Left forelimb (tissue), 1 donor: ENCODE data around the gene IRF2BP2.

ENCODE experiments used
- DNase-seq: peaks from one replicate; pipeline ENCODE4 v3.0.0-alpha.2; 2018; ENCODE audit warnings: low spot score

The IRF2BP2 gene

GRCh38 chr1:234583755-234584419 is 26.1 kb downstream of the IRF2BP2 start:
- no peak for DNase-seq

- no peak for DNase-seq
Measured at GRCh38 chr1:234582681-234583301, 27.2 kb downstream of the IRF2BP2 start.

- DNase-seq = no peak
Measured at GRCh38 chr1:234582186-234582585, 27.8 kb downstream of the IRF2BP2 start.

- no peak for DNase-seq
Measured at GRCh38 chr1:234581063-234581714, 28.8 kb downstream of the IRF2BP2 start.

GRCh38 chr1:234579967-234580366 is 30.0 kb downstream of the IRF2BP2 start:
- DNase-seq = no peak

- no peak for DNase-seq
Measured at GRCh38 chr1:234578735-234579134, 31.2 kb downstream of the IRF2BP2 start.

DNA sequence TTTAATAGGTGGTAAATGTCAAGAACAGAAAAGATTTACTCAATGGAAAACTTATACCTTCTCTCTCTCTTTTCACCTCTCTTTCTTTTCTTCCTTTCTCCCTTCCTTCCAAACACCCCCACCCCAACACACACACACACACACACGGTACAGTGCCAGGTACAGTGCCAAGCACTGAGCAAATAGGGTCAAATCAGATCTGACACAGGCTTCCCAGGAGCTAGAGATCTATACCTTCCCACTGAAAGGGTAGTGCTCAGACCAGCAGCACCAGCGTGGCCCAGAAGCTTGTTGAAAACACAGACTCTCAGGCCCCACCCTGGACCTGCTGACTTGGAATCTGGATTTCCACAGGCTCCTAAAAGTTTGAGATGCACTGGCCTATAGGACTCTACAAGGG is 31.9 kb downstream of the IRF2BP2 start:
- DNase-seq = no peak

DNA sequence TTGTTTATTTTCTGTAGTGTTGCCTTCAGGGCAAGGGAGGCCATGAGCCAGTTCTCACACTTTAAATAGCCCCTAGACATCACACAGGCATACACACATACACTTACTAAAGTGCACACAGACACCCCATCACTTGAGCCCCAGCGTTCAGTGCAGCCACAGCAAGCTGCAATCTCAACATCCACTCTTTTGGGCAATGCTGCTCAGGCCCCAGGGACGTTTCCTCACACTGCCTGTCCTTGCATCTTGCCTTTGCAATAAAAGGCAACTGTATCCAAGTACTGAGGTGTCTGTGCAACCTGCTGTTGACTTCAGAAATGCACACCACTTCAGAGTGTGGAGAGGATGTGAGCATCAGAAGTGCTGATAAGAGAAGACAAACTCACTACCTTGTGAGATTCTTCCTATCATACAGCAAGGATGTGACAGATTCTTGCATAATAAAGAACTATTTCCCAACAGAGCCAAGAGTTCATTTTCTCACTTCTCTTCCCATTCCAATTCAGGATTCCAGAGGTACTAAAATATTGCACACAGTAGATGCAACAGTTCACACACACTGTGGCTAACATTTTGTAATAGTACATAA is 36.2 kb downstream of the IRF2BP2 start:
- DNase-seq = no peak

GRCh38 chr1:234572966-234573365 is 37.0 kb downstream of the IRF2BP2 start:
- DNase-seq = no peak

GRCh38 chr1:234571702-234572101 is 38.3 kb downstream of the IRF2BP2 start:
- DNase-seq = no peak

DNA sequence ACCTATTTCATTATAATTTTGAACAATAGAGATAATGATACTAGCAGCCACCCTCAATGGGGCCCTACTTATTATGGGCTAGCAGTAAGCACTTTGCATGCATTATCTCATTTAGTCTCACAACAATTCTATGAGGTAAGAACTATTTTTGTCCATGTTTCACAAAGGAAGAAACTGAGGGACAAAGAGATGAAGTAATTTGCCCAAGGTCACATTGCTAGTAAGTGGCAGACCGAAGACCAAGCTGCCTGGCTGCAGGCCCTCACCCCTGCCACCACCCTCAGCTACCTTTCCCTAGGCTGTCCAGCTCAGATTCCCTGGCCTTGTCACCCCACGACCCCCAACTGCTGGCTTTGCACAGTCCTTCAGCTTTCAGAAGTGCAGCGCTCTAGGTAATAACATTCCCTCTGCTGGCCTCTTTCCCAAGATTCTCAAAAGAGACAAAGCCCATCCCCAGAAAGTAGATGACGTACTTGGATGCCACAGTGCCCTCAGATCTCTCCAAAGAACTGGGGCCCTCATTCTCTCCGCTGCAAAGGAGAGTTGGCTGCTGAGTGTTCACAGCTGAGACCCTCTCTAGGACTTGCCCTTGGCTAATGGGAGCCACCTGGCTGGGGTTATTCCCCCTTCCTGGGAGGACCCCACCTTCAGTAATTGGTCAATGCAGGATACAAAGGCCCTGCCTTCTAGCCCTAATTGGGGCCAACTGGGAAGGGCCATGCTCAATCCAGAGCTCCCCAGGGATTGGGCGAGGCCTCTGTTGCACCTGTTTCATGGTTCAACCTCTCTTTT is 39.5 kb downstream of the IRF2BP2 start:
- DNase-seq = peak; percentile 63

- no peak for DNase-seq
Measured at GRCh38 chr1:234568345-234568744, 41.6 kb downstream of the IRF2BP2 start.

DNA sequence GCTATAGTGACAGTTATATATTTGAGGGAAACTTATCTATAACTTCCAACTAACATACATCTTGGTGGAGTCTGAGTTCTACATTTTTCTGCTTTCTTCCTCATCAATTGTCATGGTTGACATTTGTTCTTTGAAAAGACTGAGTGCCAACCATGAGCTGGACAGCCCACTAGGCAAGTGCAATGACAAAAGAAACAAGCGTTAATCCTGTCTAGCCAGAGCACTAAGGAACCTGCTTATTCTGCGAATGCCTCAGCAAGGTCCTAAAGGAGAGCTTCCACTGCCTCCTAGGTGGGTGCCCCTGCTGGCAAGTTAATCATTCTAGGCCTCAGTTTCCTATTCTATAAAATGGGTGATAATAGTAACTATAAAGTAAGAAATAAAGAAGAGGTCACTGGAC is 44.8 kb downstream of the IRF2BP2 start:
- DNase-seq = peak; percentile 18

DNA sequence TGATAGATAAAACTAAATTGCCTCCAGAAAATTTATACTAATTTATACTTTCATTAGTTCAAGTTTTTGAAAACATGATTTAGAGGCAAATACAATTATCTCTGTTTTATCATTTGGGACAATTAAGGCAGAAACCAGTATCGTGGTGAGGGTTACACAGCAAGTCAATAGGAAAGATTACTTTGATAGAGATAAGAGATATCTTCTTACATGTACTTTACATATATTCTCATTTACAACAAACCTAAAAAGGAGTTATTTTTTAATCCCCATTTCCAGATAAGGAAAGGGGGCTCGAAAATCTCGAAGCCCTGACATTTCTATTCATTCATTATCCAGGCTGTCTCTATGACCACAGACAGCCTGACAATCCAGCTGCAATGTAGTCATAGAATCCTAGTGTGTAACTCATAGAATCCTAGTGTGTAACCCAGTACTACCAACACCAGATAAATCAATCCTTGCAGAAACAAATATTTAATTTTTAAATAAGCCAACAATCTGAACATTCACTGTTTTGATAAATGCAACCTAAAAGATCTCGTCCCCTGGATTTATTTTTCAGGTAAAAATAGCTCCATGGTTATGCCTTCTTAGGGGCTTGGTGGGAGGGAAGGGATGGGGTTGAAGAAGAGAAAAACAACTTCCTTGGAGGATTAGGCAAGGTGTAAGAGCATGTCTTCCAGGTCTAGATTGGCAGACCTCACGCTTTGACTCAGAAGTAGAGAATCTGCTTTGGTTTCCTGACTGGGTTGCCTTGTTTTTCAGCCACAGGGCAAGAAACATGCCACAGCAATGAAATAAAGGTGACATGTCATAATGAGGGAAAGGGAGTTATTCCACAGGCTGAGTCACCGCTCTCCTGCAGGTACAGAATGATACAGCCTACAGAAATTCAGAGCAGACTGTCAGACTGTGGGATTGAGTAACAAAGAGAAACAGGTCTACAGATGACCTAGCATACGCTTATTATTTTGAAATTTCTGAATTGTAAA is 45.6 kb downstream of the IRF2BP2 start:
- DNase-seq = peak; percentile 8

- DNase-seq = peak; percentile 55
Measured at GRCh38 chr1:234562334-234562733, 47.6 kb downstream of the IRF2BP2 start.

GRCh38 chr1:234561319-234561718 is 48.7 kb downstream of the IRF2BP2 start:
- peak; percentile 20 for DNase-seq

DNA sequence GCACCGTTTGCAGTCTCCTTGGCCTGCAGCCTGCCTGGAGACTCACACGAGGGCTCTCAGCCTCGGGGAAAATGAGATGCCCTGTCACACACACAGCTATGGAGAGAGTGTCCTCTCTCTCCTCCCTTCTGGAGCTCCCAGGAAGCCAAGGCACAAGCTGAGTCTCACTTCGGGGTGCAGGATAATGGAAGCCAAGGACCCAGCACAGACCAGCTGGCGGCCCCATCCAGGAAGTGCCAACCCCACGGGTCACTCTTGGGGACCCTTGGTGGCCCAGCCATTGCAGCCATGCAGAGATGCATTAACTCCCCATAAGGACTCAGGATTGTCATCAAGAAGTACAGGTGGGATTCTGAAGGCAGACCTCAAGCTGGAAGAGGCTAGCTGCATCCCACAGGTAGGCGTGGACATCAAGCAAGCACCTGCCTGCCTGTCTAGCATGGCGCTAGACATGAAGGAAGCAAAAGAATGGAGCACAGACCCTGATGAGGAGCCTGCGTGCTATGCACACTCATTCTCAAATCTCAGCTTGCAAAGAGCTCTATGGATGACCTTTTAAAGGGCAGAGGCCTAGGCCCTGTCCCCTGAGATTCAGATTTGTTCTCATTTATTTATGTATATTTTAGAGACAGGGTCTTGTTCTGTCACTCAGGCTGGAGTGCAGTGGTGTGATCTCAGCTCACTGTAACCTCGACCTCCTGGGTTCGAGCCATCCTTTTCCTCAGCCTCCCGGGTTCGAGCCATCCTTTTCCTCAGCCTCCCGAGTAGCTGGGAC is 49.9 kb downstream of the IRF2BP2 start:
- peak; percentile 25 for DNase-seq

- peak; percentile 45 for DNase-seq
Measured at GRCh38 chr1:234559152-234559901, 50.7 kb downstream of the IRF2BP2 start.

DNA sequence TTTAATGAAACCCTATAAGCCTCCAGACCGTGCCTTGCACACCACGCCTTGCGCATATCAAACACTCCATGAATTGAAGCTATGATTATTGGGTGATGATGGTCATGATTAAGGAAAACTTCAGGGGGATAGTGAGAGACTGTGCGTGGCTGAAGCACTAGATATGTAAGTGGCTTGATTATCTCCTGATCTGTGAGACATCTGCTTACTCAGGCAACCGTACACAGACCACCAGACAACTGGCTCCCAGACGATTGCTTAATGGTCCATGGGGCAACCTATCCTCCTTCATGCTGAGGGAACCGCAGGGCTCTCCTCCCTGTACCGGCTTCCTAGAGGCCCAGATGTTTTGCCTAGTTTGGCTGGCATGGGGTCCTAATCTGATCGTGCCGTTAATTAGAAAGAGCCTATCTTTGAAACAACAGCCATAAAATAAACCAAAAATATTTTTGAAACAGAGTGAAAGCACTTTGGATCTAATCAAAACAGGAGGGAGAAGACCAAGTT is 51.6 kb downstream of the IRF2BP2 start:
- peak; percentile 30 for DNase-seq
